Fibroblast of upper back skin (primary cell): Measurements from ENCODE around the gene MNDA.

ENCODE experiments used
- DNase-seq: peaks from one replicate; pipeline ENCODE4 v3.0.0-alpha.2; 2013

Gene MNDA

GRCh38 chr1:158830904-158831507, at the start of gene MNDA:
Gene MNDA, plus strand, starts transcription at chr1:158831351. Its CDS starts 10,803 bp downstream, at chr1:158842154.
- no peak for DNase-seq

DNA sequence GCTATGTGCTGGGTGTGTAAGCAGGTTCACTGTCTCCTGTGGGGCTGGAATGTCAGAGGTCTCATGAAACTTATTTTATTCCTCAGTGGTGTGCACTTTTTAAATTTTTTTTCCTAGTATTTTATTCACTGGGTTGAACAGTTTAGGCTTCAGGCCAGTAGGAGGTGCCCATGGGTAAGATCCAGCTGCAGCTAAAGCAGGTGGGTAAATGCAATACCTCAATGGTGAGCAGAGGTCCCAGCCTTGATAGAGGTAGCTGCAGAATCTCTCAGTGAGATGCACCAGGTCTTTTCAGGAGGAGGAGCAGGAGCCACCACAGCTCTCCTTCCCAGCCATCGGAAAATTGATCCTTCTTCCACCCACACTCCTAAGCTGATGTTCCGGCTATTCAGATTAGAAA, 37.5 kb upstream of the MNDA start:
- no peak for DNase-seq

GRCh38 chr1:158794247-158794646, 36.9 kb upstream of the MNDA start:
- DNase-seq, result no peak

DNA sequence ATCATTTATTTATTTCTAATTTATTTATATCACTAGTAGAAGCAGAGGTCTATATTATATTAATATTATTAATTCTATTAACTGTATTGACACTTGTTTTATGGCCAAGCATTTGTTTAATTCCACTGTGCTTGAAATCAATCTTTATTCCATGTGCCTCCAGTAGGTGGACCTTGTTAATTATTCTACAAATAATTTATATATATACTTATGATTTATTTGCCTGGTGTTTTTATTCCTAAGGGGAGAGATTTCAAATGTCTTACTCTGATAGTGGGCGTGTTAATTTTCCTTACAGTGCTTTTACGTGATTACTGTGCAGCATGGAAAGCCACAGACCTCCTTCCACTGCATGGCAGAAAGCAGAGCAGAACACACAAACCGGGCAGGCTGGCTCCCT, 32.6 kb upstream of the MNDA start:
- DNase-seq, result no peak

GRCh38 chr1:158799689-158800088, 31.5 kb upstream of the MNDA start:
- no peak for DNase-seq

- DNase-seq, result no peak
Measured at GRCh38 chr1:158800526-158800925, 30.6 kb upstream of the MNDA start.

GRCh38 chr1:158801396-158801795, 29.8 kb upstream of the MNDA start:
- no peak for DNase-seq

GRCh38 chr1:158803678-158804077, 27.5 kb upstream of the MNDA start:
- DNase-seq, result no peak

DNA sequence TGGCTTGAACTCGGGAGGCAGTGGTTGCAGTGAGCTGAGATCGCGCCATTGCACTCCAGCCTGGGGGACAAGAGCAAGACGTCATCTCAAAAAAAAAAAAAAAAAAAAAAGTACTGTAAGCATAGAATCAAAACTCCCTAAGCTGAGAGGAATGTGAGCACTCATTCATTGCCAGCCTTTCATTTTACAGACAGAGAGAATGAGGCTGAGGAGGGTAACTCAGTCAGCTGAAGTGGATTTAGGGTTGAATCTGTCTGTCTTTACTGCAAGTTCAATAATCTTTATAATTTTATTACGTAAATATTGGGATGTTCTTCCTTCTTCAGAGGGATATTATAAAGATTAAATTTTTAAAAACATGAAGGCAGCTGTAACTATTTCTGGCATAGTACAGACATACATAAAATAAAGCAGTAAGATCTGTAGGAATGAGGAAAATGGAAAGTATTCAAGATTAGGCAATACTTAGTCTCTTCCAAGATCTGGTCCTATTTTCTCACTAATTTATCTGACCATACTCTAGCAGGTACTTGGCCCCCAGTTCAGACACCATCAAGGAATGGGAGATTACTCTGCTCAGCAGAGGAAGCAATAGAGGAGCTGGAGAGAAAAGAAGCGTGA, 24.1 kb upstream of the MNDA start:
- DNase-seq, result no peak

GRCh38 chr1:158809256-158809655, 21.9 kb upstream of the MNDA start:
- no peak for DNase-seq

DNA sequence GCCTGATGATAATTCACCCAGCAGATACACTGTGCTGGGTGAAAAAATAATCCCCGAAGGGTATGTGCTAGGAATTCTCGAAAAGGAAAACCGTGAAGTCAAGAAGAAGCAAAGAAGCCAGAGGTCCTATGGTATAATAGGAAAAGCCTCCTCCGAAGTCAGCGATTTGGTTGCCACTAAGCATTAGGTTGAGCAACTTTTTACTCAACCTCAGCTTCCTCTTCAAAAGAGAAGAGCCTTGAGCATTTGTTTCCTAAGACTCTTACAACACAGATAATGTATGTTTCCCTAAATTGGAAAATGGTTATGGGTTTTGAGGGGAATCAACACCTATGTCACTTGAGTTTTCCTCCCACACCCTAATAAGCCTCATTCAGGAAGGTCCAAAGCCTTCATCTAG, 21.3 kb upstream of the MNDA start:
- DNase-seq, result no peak

- DNase-seq, result no peak
Measured at GRCh38 chr1:158810311-158810710, 20.8 kb upstream of the MNDA start.

DNA sequence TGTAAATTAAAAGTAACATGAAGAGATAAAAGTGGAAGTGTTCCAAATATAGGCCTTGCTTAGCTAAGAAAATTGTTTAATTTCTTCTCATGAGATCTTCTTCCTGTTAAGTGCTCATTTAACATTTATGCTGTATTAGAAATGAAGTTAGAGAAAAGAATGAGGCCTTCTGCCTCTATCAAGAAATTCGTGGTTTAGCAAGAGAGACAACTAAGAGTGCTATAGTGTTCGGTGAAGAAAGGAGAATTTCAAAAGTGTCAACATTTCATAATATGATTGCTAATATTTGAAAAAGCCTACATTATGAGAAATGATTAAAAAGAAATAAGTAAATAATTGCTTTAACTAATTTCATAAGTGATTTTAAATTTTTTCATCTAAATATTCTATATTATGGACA, 18.8 kb upstream of the MNDA start:
- DNase-seq, result no peak

- DNase-seq, result no peak
Measured at GRCh38 chr1:158813164-158813563, 18.0 kb upstream of the MNDA start.

- DNase-seq, result no peak
Measured at GRCh38 chr1:158814970-158815369, 16.2 kb upstream of the MNDA start.

DNA sequence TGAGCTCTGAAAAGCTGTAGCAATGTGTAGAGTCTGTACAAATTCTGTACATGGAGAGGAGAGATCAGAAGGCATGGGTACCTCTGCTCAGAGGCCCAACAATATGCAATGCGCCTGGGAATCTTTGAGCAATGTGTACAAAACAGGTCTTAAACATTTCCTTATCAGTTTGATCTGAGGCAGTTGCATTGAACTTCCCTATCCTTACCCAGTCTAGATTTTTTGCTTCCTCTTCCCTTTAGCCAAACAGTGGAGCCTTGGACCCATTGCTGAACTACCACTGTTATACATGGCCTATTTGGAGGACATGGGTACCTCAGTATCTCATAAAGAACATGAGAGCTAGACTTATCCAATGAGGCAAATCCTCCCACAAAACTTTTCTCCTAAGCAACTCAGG, 12.6 kb upstream of the MNDA start:
- no peak for DNase-seq

- no peak for DNase-seq
Measured at GRCh38 chr1:158818975-158819431, 12.1 kb upstream of the MNDA start.

GRCh38 chr1:158819461-158820443, 11.4 kb upstream of the MNDA start:
- DNase-seq, result no peak

GRCh38 chr1:158821723-158822122, 9.4 kb upstream of the MNDA start:
- no peak for DNase-seq

DNA sequence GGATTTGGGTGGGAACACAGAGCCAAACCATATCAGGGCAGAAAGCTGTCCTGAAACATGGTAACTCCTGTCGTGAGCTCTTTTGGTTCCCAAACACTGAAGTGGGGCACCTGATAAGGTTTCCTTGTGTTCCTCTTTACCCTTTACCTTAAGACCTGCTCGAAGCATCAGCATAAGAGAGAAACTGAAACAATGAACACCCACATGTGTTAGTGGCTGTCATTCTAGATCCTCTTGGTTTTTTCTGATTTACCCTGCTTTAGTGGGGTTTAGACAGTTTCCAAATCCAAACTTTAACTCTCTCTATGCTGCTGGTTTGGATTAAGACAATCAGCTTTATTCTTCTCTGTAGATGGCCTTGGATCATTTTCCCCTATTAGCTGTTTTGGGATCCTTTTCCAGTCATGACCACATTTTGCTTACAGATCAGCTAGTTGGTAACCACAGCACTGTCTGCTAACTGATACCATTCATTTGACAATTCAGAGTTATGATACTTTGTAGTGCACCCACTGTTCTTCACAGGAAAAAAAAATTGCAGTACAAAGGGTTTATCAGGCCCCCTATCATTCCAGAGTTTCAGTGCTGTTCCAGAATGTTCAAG, 975 bp upstream of the MNDA start:
- DNase-seq, result no peak

GRCh38 chr1:158833264-158833663, 2.1 kb downstream of the MNDA start:
- no peak for DNase-seq

GRCh38 chr1:158836038-158836437, 4.9 kb downstream of the MNDA start:
- no peak for DNase-seq

DNA sequence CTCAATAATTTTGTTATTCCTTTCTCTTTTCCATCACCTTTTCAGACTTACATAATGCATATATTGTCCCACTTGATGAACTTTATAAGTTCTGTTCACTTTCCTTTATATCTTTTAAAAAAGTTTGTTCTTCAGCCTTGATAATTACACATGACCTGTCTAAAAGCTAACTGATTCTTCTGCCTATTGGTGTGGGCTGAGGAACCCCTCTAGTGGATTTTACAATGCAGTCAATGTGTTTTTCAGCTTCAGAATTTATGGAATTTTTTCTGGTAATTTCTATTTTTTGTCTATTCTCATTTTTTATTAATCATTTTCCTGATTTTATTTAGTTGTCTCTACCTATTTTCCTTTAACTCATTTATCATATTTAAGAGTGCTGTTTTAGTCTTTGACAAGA, 7.5 kb downstream of the MNDA start:
- no peak for DNase-seq
